ENCODE data around the gene NRXN3.

The NRXN3 gene

DNA sequence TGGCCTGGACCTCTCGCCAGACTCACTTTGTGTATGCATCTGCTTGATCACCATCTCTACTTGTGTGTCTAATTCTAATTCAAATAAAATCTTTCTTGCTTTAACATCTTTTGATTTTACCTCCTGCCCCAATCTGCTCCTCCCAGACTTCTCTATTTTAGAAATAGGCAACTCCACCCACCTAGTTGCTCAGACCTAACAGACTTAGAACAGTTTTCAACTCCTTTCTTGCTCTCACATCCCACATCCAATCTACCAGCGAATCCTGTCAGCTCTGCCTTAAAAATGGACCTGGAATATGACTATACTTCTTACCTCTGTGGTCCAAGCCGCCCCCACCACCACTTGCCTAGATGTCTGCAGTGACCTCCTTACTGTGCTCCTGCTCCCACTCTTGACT is 18.7 kb downstream of the NRXN3 start:
- Histone ChIP-seq H3K27ac (ENCODE audit: insufficient read depth, low read length, poor library complexity, severe bottlenecking) (no peak overlapping the region), H3K4me3 (ENCODE audit: insufficient read depth, low read depth, low read length, poor library complexity, severe bottlenecking) (no peak overlapping the region), H3K9me3 (ENCODE audit: control insufficient read depth, low read length) (no peaks in the 10 kb centered on the region), H3K4me1 (ENCODE audit: control insufficient read depth, insufficient read depth, low read length, poor library complexity, severe bottlenecking) (no peaks in the 10 kb centered on the region), H3K36me3 (ENCODE audit: control insufficient read depth, insufficient read depth, low read length) (no peaks in the 10 kb centered on the region), H3K27me3 (replicated peaks; ENCODE audit: control insufficient read depth, insufficient read depth, low read length, poor library complexity, severe bottlenecking) (no peaks in the 10 kb centered on the region)
- no peak for DNase-seq

- Histone ChIP-seq H3K36me3 (ENCODE audit: control insufficient read depth, insufficient read depth, low read length) (no peaks in the 10 kb centered on the region), H3K4me3 (ENCODE audit: insufficient read depth, low read depth, low read length, poor library complexity, severe bottlenecking) (no peak overlapping the region), H3K4me1 (ENCODE audit: control insufficient read depth, insufficient read depth, low read length, poor library complexity, severe bottlenecking) (no peaks in the 10 kb centered on the region), H3K27me3 (replicated peaks; ENCODE audit: control insufficient read depth, insufficient read depth, low read length, poor library complexity, severe bottlenecking) (no peaks in the 10 kb centered on the region), H3K9me3 (ENCODE audit: control insufficient read depth, low read length) (no peaks in the 10 kb centered on the region), H3K27ac (ENCODE audit: insufficient read depth, low read length, poor library complexity, severe bottlenecking) (no peak overlapping the region)
- no peak for DNase-seq
Observed at GRCh38 chr14:78195431-78195830, 25.3 kb downstream of the NRXN3 start.

DNA sequence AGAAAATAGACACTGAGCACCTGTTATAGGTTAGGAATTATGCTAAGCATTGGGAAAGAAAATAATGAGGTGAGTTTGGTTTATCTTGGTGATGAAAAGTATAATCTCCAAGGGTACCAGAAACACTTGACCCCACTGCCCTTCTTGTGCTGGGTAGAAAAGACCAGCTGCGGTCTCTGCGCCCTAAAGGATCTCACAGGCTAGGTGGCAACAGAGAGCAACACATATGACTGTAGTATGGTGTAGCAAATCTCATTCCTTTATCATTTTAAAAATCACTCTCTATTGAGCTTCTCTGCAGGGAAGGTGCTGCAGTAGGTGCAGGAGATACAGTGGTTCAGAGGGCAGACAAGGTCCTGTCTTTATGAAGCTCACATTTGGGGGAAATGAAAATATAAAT is 26.1 kb downstream of the NRXN3 start:
- Histone ChIP-seq H3K36me3 (ENCODE audit: control insufficient read depth, insufficient read depth, low read length) (no peaks in the 10 kb centered on the region), H3K9me3 (ENCODE audit: control insufficient read depth, low read length) (no peaks in the 10 kb centered on the region), H3K27me3 (replicated peaks; ENCODE audit: control insufficient read depth, insufficient read depth, low read length, poor library complexity, severe bottlenecking) (no peaks in the 10 kb centered on the region), H3K4me3 (ENCODE audit: insufficient read depth, low read depth, low read length, poor library complexity, severe bottlenecking) (no peak overlapping the region), H3K27ac (ENCODE audit: insufficient read depth, low read length, poor library complexity, severe bottlenecking) (no peak overlapping the region), H3K4me1 (ENCODE audit: control insufficient read depth, insufficient read depth, low read length, poor library complexity, severe bottlenecking) (no peaks in the 10 kb centered on the region)
- no peak for DNase-seq

DNA sequence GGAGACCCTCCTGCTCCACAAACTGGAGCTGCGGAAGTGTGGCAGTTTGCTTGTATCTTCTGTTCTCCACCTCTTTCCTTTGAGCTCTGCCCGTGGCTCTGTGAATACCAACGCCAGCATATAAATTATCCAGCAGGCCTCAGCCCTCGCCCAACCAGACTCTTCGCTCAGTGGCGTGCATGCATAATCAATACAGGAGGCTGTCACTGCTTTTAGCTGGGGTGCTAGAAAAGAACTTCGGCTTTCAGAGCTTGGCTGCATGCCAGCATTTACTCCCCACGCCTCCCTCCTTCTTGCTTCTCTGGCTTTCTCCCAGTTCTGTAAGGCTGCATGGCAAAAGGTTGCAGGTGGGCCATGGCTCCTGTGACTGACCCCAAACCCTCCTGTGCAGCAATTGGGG is 26.9 kb downstream of the NRXN3 start:
- H3K27me3 ChIP-seq (replicated peaks; ENCODE audit: control insufficient read depth, insufficient read depth, low read length, poor library complexity, severe bottlenecking): no peaks in the 10 kb centered on the region
- no peak for DNase-seq
- no peak overlapping the region for H3K4me3 ChIP-seq (ENCODE audit: insufficient read depth, low read depth, low read length, poor library complexity, severe bottlenecking)
- no peak overlapping the region for H3K27ac ChIP-seq (ENCODE audit: insufficient read depth, low read length, poor library complexity, severe bottlenecking)
- no peaks in the 10 kb centered on the region for H3K4me1 ChIP-seq (ENCODE audit: control insufficient read depth, insufficient read depth, low read length, poor library complexity, severe bottlenecking)
- H3K36me3 ChIP-seq (ENCODE audit: control insufficient read depth, insufficient read depth, low read length): no peaks in the 10 kb centered on the region
- no peaks in the 10 kb centered on the region for H3K9me3 ChIP-seq (ENCODE audit: control insufficient read depth, low read length)

- H3K4me1 ChIP-seq (ENCODE audit: control insufficient read depth, insufficient read depth, low read length, poor library complexity, severe bottlenecking): no peaks in the 10 kb centered on the region
- H3K9me3 ChIP-seq (ENCODE audit: control insufficient read depth, low read length): no peaks in the 10 kb centered on the region
- DNase-seq: no peak
- H3K27ac ChIP-seq (ENCODE audit: insufficient read depth, low read length, poor library complexity, severe bottlenecking): no peak overlapping the region
- no peaks in the 10 kb centered on the region for H3K36me3 ChIP-seq (ENCODE audit: control insufficient read depth, insufficient read depth, low read length)
- no peaks in the 10 kb centered on the region for H3K27me3 ChIP-seq (replicated peaks; ENCODE audit: control insufficient read depth, insufficient read depth, low read length, poor library complexity, severe bottlenecking)
- no peak overlapping the region for H3K4me3 ChIP-seq (ENCODE audit: insufficient read depth, low read depth, low read length, poor library complexity, severe bottlenecking)
Observed at GRCh38 chr14:78202163-78202562, 32.0 kb downstream of the NRXN3 start.

DNA sequence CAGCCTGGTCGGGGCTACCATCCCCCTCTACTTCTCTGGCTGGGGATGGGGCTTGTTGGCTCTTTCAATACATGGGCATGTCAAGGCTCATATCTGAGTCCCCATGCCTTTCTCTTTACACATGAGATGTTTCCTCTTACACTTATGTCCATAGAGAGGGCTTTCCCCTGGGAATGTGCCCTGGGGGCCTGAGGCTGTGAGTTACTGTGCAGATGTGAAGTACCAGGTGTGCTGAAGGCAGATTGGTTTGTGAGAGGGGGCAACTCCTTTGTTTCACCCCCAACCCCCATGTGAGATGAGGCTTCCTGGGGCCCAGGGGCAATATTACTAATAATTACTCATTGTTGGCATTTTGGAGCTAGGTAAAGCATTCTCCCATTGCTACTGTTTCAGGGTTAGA is 32.8 kb downstream of the NRXN3 start:
- H3K4me1 ChIP-seq (ENCODE audit: control insufficient read depth, insufficient read depth, low read length, poor library complexity, severe bottlenecking): no peaks in the 10 kb centered on the region
- no peak overlapping the region for H3K27ac ChIP-seq (ENCODE audit: insufficient read depth, low read length, poor library complexity, severe bottlenecking)
- H3K9me3 ChIP-seq (ENCODE audit: control insufficient read depth, low read length): no peaks in the 10 kb centered on the region
- DNase-seq: no peak
- H3K27me3 ChIP-seq (replicated peaks; ENCODE audit: control insufficient read depth, insufficient read depth, low read length, poor library complexity, severe bottlenecking): no peaks in the 10 kb centered on the region
- H3K4me3 ChIP-seq (ENCODE audit: insufficient read depth, low read depth, low read length, poor library complexity, severe bottlenecking): no peak overlapping the region
- no peaks in the 10 kb centered on the region for H3K36me3 ChIP-seq (ENCODE audit: control insufficient read depth, insufficient read depth, low read length)

DNA sequence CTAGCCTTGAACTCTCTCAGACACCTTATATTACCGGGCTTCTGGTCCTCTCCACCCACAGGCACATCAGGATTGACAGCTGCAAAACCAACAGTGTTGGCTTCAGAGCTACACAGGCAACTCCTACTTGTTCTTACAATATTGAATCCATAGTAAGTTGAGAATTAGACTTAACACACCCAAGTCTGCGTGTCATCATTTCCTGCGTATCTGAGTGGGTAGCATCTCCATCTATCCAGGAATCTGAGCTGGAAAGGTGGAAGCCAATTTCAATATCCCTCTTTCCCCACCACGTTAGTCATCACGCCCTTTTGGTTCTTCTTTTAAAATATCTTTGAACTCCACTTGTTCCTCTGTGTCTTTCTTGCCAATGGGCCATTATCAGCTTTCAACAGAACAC is 37.2 kb downstream of the NRXN3 start:
- Histone ChIP-seq H3K4me1 (ENCODE audit: control insufficient read depth, insufficient read depth, low read length, poor library complexity, severe bottlenecking) (no peaks in the 10 kb centered on the region), H3K36me3 (ENCODE audit: control insufficient read depth, insufficient read depth, low read length) (no peaks in the 10 kb centered on the region), H3K4me3 (ENCODE audit: insufficient read depth, low read depth, low read length, poor library complexity, severe bottlenecking) (no peak overlapping the region), H3K27ac (ENCODE audit: insufficient read depth, low read length, poor library complexity, severe bottlenecking) (no peak overlapping the region), H3K27me3 (replicated peaks; ENCODE audit: control insufficient read depth, insufficient read depth, low read length, poor library complexity, severe bottlenecking) (no peaks in the 10 kb centered on the region), H3K9me3 (ENCODE audit: control insufficient read depth, low read length) (no peaks in the 10 kb centered on the region)
- no peak for DNase-seq

DNA sequence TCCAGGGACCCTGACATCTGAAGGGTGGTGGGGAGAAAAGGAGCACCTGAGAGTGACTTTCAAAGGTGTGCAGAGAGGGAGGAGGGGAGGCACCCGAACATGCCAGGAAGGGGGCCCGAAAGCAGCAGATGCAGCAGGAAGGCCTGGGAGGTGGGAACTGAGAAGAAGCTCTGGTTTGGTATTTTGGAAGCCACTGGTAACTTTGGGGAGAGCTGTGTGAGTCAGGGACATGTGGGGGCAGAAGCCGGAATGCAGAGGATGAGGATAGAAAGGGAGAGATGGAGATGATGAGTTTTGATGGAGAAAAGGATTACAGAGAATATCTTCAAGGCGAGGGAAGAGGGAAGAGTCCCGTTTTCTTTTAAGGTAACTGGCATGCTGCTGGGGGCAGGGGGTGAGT is 50.1 kb downstream of the NRXN3 start:
- Histone ChIP-seq H3K4me3 (ENCODE audit: insufficient read depth, low read depth, low read length, poor library complexity, severe bottlenecking) (no peak overlapping the region), H3K27ac (ENCODE audit: insufficient read depth, low read length, poor library complexity, severe bottlenecking) (no peak overlapping the region)
- no peak for DNase-seq

DNA sequence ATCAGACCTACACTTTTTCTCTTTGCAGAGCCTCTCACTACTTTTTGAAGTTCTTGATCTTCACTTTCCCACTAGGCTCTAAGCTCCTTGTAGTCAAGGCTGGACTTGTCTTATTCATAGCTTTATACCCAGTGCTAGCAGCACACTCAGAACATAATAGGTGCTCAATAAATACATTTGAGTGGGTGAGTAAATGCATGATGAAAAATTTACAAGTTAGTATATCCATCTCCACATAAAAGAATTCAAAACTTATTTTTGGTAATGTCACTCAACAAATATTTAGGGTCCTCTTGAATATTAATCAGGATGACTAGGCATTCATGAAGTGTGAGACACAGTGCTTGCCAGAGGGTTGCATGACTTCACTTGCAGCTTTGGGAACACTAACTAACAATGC is 52.6 kb downstream of the NRXN3 start:
- H3K27me3 ChIP-seq (replicated peaks; ENCODE audit: control insufficient read depth, insufficient read depth, low read length, poor library complexity, severe bottlenecking): no peaks in the 10 kb centered on the region
- DNase-seq: no peak
- H3K4me1 ChIP-seq (ENCODE audit: control insufficient read depth, insufficient read depth, low read length, poor library complexity, severe bottlenecking): no peaks in the 10 kb centered on the region
- H3K9me3 ChIP-seq (ENCODE audit: control insufficient read depth, low read length): no peaks in the 10 kb centered on the region
- no peaks in the 10 kb centered on the region for H3K36me3 ChIP-seq (ENCODE audit: control insufficient read depth, insufficient read depth, low read length)
- no peak overlapping the region for H3K27ac ChIP-seq (ENCODE audit: insufficient read depth, low read length, poor library complexity, severe bottlenecking)
- no peak overlapping the region for H3K4me3 ChIP-seq (ENCODE audit: insufficient read depth, low read depth, low read length, poor library complexity, severe bottlenecking)

More for the DNA sequence above, 50.1 kb downstream of the NRXN3 start:
- no peaks in the 10 kb centered on the region for H3K27me3 ChIP-seq (replicated peaks; ENCODE audit: control insufficient read depth, insufficient read depth, low read length, poor library complexity, severe bottlenecking)
- H3K9me3 ChIP-seq (ENCODE audit: control insufficient read depth, low read length): no peaks in the 10 kb centered on the region
- H3K36me3 ChIP-seq (ENCODE audit: control insufficient read depth, insufficient read depth, low read length): no peaks in the 10 kb centered on the region
- no peaks in the 10 kb centered on the region for H3K4me1 ChIP-seq (ENCODE audit: control insufficient read depth, insufficient read depth, low read length, poor library complexity, severe bottlenecking)

DNA sequence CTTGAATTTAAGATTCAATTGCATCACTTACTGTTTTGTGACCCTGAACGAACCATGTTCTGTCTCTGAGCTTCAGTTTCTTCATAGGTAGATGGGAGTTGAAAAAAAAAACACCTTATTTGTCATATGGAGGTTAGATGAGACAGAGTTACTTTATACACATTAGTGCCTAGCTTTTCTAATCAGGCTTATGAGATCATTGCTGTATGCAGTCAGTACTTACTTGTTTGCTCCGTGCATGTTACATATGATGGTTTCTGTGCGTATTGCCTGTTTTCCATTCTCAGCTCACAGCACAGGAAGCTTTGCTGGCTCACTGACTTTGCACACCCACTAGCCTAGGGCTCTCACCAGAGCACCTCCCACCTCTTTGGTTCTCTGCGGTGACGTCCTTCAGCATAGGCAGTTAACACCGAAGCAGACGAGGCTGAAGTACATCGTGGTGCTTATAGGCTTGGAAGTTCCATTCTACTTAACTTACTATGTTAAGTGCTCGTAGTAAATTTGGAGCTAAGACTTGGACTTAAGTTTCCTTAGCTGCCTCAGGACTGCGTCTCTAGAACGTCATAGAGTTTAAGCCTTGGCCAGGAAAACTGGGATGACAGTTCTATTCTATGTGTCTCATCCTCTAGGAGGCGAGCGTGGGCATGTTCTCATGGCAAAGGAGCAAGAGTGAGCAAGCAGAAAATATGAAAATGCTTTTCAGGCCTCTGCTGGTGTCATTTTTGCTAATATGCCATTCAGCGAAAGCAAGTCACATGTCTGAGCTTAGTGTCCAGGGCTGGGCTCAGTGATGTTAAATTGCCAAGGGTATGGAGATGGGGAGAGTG is 57.3 kb downstream of the NRXN3 start:
- Histone ChIP-seq H3K36me3 (ENCODE audit: control insufficient read depth, insufficient read depth, low read length) (no peaks in the 10 kb centered on the region), H3K27me3 (replicated peaks; ENCODE audit: control insufficient read depth, insufficient read depth, low read length, poor library complexity, severe bottlenecking) (no peaks in the 10 kb centered on the region), H3K4me3 (ENCODE audit: insufficient read depth, low read depth, low read length, poor library complexity, severe bottlenecking) (no peak overlapping the region), H3K27ac (ENCODE audit: insufficient read depth, low read length, poor library complexity, severe bottlenecking) (no peak overlapping the region), H3K4me1 (ENCODE audit: control insufficient read depth, insufficient read depth, low read length, poor library complexity, severe bottlenecking) (no peaks in the 10 kb centered on the region), H3K9me3 (ENCODE audit: control insufficient read depth, low read length) (no peaks in the 10 kb centered on the region)
- no peak for DNase-seq

All from effector memory CD4-positive, alpha-beta T cell (primary cell).